Hepatocyte (in vitro differentiated cells): ENCODE measurements around the gene SULT1C3. TPM values are rescaled to one million over a fixed set of nuclear protein-coding genes. Genes with fewer than 3 reads are reported as not detected.

Source experiments
- DNase-seq: peaks from one replicate; pipeline ENCODE4 v3.0.0-alpha.2; 2016; ENCODE audit warnings: low spot score
- H2AFZ ChIP-seq: fragments of 200-600 bp; sonication (generic); 2 replicates; pipeline ENCODE4 v1.6.0; 2016; ENCODE audit warnings: antibody characterized with exemption, mild to moderate bottlenecking
- H3K27ac ChIP-seq: fragments of 200-600 bp; sonication (generic); 2 replicates; pipeline ENCODE4 v1.5.1; 2016; ENCODE audit warnings: mild to moderate bottlenecking
- H3K27me3 ChIP-seq: fragments of 200-600 bp; sonication (generic); 2 replicates; pipeline ENCODE4 v1.6.1; 2016
- H3K36me3 ChIP-seq: fragments of 200-600 bp; sonication (generic); replicated peaks from 2 replicates; pipeline ENCODE4 v1.5.1; 2016; ENCODE audit warnings: low read depth; ENCODE audit not compliant: insufficient read depth
- H3K4me1 ChIP-seq: fragments of 200-600 bp; sonication (generic); 2 replicates; pipeline ENCODE4 v1.5.1; 2016; ENCODE audit warnings: mild to moderate bottlenecking, moderate library complexity; ENCODE audit not compliant: insufficient read depth
- H3K4me2 ChIP-seq: fragments of 200-600 bp; sonication (generic); 2 replicates; pipeline ENCODE4 v1.6.0; 2016
- H3K4me3 ChIP-seq: fragments of 200-600 bp; sonication (generic); 2 replicates; pipeline ENCODE4 v1.5.1; 2016; ENCODE audit warnings: mild to moderate bottlenecking
- H3K79me2 ChIP-seq: fragments of 200-600 bp; sonication (generic); 2 replicates; pipeline ENCODE4 v1.6.0; 2017; ENCODE audit warnings: mild to moderate bottlenecking
- H3K9me2 ChIP-seq: fragments of 200-600 bp; sonication (generic); replicated peaks from 2 replicates; pipeline ENCODE4 v1.6.0; 2017; ENCODE audit warnings: mild to moderate bottlenecking; ENCODE audit not compliant: insufficient read depth
- H3K9me3 ChIP-seq: fragments of 200-600 bp; sonication (generic); 2 replicates; pipeline ENCODE4 v1.5.1; 2016; ENCODE audit warnings: low read depth, mild to moderate bottlenecking
- H4K20me1 ChIP-seq: fragments of 200-600 bp; sonication (generic); 2 replicates; pipeline ENCODE4 v1.6.0; 2016; ENCODE audit warnings: mild to moderate bottlenecking; ENCODE audit not compliant: insufficient read depth, poor library complexity, severe bottlenecking
- CTCF ChIP-seq: fragments of 200-600 bp; sonication (generic); IDR thresholded peaks from 2 replicates; pipeline ENCODE4 v1.5.1; 2016; ENCODE audit warnings: antibody characterized with exemption, mild to moderate bottlenecking; ENCODE audit not compliant: poor library complexity
- EZH2 ChIP-seq: fragments of 200-600 bp; sonication (generic); IDR thresholded peaks from 2 replicates; pipeline ENCODE4 v1.6.1; 2016; ENCODE audit warnings: antibody characterized with exemption, mild to moderate bottlenecking, borderline replicate concordance
- EZH2phosphoT487 ChIP-seq: fragments of 200-600 bp; sonication (generic); IDR thresholded peaks from one replicate; pipeline ENCODE4 v1.6.1; 2018; ENCODE audit warnings: antibody characterized with exemption, mild to moderate bottlenecking, low read depth, moderate library complexity; ENCODE audit not compliant: unreplicated experiment, severe bottlenecking
- WGBS: methylation state at CpG from one replicate; pipeline ENCODE4 v1.1.6; 2016; ENCODE audit warnings: low lambda C conversion rate; ENCODE audit errors: missing lambda C conversion rate; 5-methylcytosine and 5-hydroxymethylcytosine counted together
- polyA plus RNA-seq: library from polyadenylated mRNA; unstranded; fragments of >200 nt; fragmentation: Nextera tagmentation; extraction: Ambion mirVana; gene quantifications from 2 replicates; pipeline ENCODE4 v1.2.1, GENCODE V29; 2016
- total RNA-seq: library from RNA; depleted of rRNA; stranded (reverse); fragments of >200 nt; gene quantifications from 2 replicates; pipeline ENCODE4 v1.2.3, GENCODE V29; 2014

SULT1C3 gene
- total and polyA plus RNA-seq, 2 experiments from 2014 or later = 1.00 TPM; not detected in 1

GRCh38 chr2:108266218-108266617 lies 26.4 kb downstream of the SULT1C3 start:
- H3K9me2 ChIP-seq = no peaks in the 10 kb centered on the region
- peak overlapping the region; percentile 21 for H3K4me2 ChIP-seq
- no peak overlapping the region for H3K4me3 ChIP-seq
- 52% methylated on average over 3 of the region's 3 CpGs for WGBS
- peak overlapping the region; percentile 9 for H2AFZ ChIP-seq
- DNase-seq = peak; percentile 25
- no peaks in the 10 kb centered on the region for H4K20me1 ChIP-seq
- H3K9me3 ChIP-seq = no peaks in the 10 kb centered on the region
- peaks cover 26% of the 10 kb centered on the region for H3K79me2 ChIP-seq
- H3K27ac ChIP-seq = peak overlapping the region; percentile 43
- H3K4me1 ChIP-seq = peaks cover 18% of the 10 kb centered on the region
- TF ChIP-seq CTCF (no peak), EZH2 (no peak), EZH2phosphoT487 (no peak)
- H3K36me3 ChIP-seq = no peaks in the 10 kb centered on the region
- no peaks in the 10 kb centered on the region for H3K27me3 ChIP-seq

- Histone ChIP-seq H3K79me2 (peaks cover 21% of the 10 kb centered on the region), H3K9me2 (no peaks in the 10 kb centered on the region), H3K27ac (peak overlapping the region; percentile 43), H3K4me2 (no peak overlapping the region), H2AFZ (no peak overlapping the region), H3K4me1 (peaks cover 25% of the 10 kb centered on the region), H4K20me1 (no peaks in the 10 kb centered on the region), H3K36me3 (no peaks in the 10 kb centered on the region), H3K4me3 (no peak overlapping the region), H3K9me3 (no peaks in the 10 kb centered on the region), H3K27me3 (no peaks in the 10 kb centered on the region)
- 75% methylated on average over 5 of the region's 5 CpGs for WGBS
- TF ChIP-seq EZH2 (no peak), EZH2phosphoT487 (no peak), CTCF (no peak)
- DNase-seq = no peak
These were observed 27.3 kb downstream of the SULT1C3 start for GRCh38 chr2:108267101-108267500.

GRCh38 chr2:108268001-108268400 lies 28.2 kb downstream of the SULT1C3 start:
- Histone ChIP-seq H3K4me2 (no peak overlapping the region), H3K4me3 (no peak overlapping the region), H3K36me3 (no peaks in the 10 kb centered on the region), H2AFZ (no peak overlapping the region), H3K27ac (peak overlapping the region; percentile 43), H3K9me3 (no peaks in the 10 kb centered on the region), H3K4me1 (peaks cover 25% of the 10 kb centered on the region), H3K9me2 (no peaks in the 10 kb centered on the region), H4K20me1 (no peaks in the 10 kb centered on the region), H3K79me2 (peaks cover 24% of the 10 kb centered on the region), H3K27me3 (no peaks in the 10 kb centered on the region)
- TF ChIP-seq CTCF (no peak), EZH2 (no peak), EZH2phosphoT487 (no peak)
- WGBS = 68% methylated on average over 4 of the region's 4 CpGs
- no peak for DNase-seq

GRCh38 chr2:108270346-108270745 lies 30.6 kb downstream of the SULT1C3 start:
- peaks cover 17% of the 10 kb centered on the region for H3K79me2 ChIP-seq
- H3K27ac ChIP-seq = peak overlapping the region; percentile 88
- TF ChIP-seq EZH2 (no peak), CTCF (no peak), EZH2phosphoT487 (no peak)
- H3K4me2 ChIP-seq = no peak overlapping the region
- DNase-seq = no peak
- H4K20me1 ChIP-seq = no peaks in the 10 kb centered on the region
- no peaks in the 10 kb centered on the region for H3K27me3 ChIP-seq
- no peaks in the 10 kb centered on the region for H3K9me2 ChIP-seq
- H3K4me3 ChIP-seq = no peak overlapping the region
- no peak overlapping the region for H2AFZ ChIP-seq
- H3K4me1 ChIP-seq = peaks cover 25% of the 10 kb centered on the region
- H3K36me3 ChIP-seq = no peaks in the 10 kb centered on the region
- no peaks in the 10 kb centered on the region for H3K9me3 ChIP-seq
- 94% methylated on average over 3 of the region's 3 CpGs for WGBS
